Measurements from ENCODE around the gene ERICH2. TPM values are rescaled to one million over a fixed set of nuclear protein-coding genes. Genes with fewer than 3 reads are reported as not detected.

ERICH2 gene
- total and polyA plus RNA-seq, 2 donors (not counting 3 experiments of a cell fraction or from before 2014, with no cell fraction given), result not detected

DNA sequence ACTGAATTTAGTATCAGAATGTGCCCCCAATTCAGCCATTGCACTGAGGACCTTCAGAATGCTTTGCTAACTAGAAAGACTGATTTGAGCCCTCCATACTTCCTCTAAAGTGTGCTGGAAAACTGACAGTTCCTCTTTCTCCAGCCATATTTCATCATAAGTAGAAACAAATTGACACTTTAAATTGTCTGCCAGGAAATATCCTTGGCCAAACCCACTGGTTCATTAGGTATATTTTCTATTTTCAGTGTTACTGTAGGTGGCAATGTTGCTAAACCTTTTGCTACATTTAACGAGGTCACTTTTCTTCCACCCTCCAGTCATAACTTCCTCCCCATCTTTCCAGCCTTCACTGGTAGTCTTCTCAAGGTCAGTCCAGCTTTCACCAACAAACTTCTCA is 33.5 kb upstream of the ERICH2 start:
- H3K4me3 ChIP-seq (replicated peaks in 1 of 3; ENCODE audit: insufficient read depth in 1 of 3, low read depth in 1 of 3, low read length in 3 of 3), result no peak overlapping the region
- no peaks in the 10 kb centered on the region for H3K9me1 ChIP-seq (replicated peaks; ENCODE audit: control insufficient read depth, extremely low read depth, insufficient read depth, low read length)
- intact Hi-C loops (cut with micrococcal nuclease) (no loop called here), dilution Hi-C loops (cut with MboI; ENCODE audit: extremely low pct_ligation_motif_present, low sequenced_read_pairs) (no loop called here)
- no TSS peak for BruUV-seq (replicated peaks)
- no peaks in the 10 kb centered on the region for H3K36me3 ChIP-seq (ENCODE audit: control insufficient read depth in 2 of 2, extremely low read depth in 1 of 2, insufficient read depth in 2 of 2, low read length in 2 of 2)
- H4K20me1 ChIP-seq (replicated peaks; ENCODE audit: control insufficient read depth, extremely low read depth, insufficient read depth, low read length), result no peaks in the 10 kb centered on the region
- no peaks in the 10 kb centered on the region for H3K4me1 ChIP-seq (ENCODE audit: control insufficient read depth, extremely low read depth, insufficient read depth, low read length)
- CTCF ChIA-PET, result no interaction called here
- DNase-seq (ENCODE audit: low read depth, low spot score) (no peak), FAIRE-seq (no peak)
- H3K9me3 ChIP-seq (replicated peaks; ENCODE audit: control insufficient read depth, insufficient read depth, low read length), result no peaks in the 10 kb centered on the region
- TF ChIP-seq EZH2 (IDR thresholded peaks at IDR 0.05; ENCODE audit: borderline replicate concordance, low read depth, low read length, severe bottlenecking) (no peak), GATA2 (IDR thresholded peaks at IDR 0.05; ENCODE audit: insufficient read depth, insufficient read length, low read depth, low read length) (no peak), MAX (IDR thresholded peaks at IDR 0.05; ENCODE audit: insufficient read depth, insufficient read length) (no peak), POLR2A (IDR thresholded peaks at IDR 0.05; ENCODE audit: low read depth, low read length) (no peak), JUN (IDR thresholded peaks at IDR 0.05; ENCODE audit: borderline replicate concordance, insufficient read depth, insufficient read length, low read depth) (no peak), POLR2AphosphoS5 (IDR thresholded peaks at IDR 0.05; ENCODE audit: insufficient read depth, low read depth, low read length) (no peak), MYC (IDR thresholded peaks at IDR 0.05; ENCODE audit: low read depth, low read length) (no peak), FOS (IDR thresholded peaks at IDR 0.05; ENCODE audit: borderline replicate concordance, insufficient read depth, low read length) (no peak)
- TF ChIP-seq, protein P1, sequence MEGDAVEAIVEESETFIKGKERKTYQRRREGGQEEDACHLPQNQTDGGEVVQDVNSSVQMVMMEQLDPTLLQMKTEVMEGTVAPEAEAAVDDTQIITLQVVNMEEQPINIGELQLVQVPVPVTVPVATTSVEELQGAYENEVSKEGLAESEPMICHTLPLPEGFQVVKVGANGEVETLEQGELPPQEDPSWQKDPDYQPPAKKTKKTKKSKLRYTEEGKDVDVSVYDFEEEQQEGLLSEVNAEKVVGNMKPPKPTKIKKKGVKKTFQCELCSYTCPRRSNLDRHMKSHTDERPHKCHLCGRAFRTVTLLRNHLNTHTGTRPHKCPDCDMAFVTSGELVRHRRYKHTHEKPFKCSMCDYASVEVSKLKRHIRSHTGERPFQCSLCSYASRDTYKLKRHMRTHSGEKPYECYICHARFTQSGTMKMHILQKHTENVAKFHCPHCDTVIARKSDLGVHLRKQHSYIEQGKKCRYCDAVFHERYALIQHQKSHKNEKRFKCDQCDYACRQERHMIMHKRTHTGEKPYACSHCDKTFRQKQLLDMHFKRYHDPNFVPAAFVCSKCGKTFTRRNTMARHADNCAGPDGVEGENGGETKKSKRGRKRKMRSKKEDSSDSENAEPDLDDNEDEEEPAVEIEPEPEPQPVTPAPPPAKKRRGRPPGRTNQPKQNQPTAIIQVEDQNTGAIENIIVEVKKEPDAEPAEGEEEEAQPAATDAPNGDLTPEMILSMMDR (IDR thresholded peaks at IDR 0.05; ENCODE audit: extremely low read depth in 1 of 2, insufficient read depth in 1 of 2, low read depth in 1 of 2, low read length in 2 of 2), result no peak
- POLR2A ChIA-PET, result no interaction called here
- H3K79me2 ChIP-seq (ENCODE audit: control insufficient read depth, insufficient read depth, low read length), result no peaks in the 10 kb centered on the region
- no peak overlapping the region for H3K9ac ChIP-seq (replicated peaks; ENCODE audit: extremely low read depth, insufficient read depth, low read length)
- no peak overlapping the region for H3K4me2 ChIP-seq (ENCODE audit: insufficient read depth, low read length)
- H3K27ac ChIP-seq (ENCODE audit: insufficient read depth, low read depth, low read length), result no peak overlapping the region
- H2AFZ ChIP-seq (ENCODE audit: low read depth, low read length), result no peak overlapping the region
- no peaks in the 10 kb centered on the region for H3K27me3 ChIP-seq (ENCODE audit: control insufficient read depth in 2 of 2, insufficient read depth in 2 of 2, low read length in 2 of 2)
